K562 (cell line): Measurements from ENCODE around the gene SCYL1. TPM values are rescaled to one million over a fixed set of nuclear protein-coding genes. Genes with fewer than 3 reads are reported as not detected.

ENCODE experiments used
- ATF1 ChIP-seq, 2 experiments: fragments of 450-650 bp in 1 of 2; IDR thresholded peaks; 2 replicates each; pipeline ENCODE4 v1.6.1; 2016; ENCODE audit warnings: missing compliant biosample characterization in 1 of 2, missing genetic modification characterization in 1 of 2
- CCNT2 ChIP-seq: IDR thresholded peaks from 2 replicates; pipeline ENCODE4 v1.6.1; 2011; ENCODE audit warnings: borderline replicate concordance, low read depth, mild to moderate bottlenecking, moderate library complexity, mixed read lengths, low read length; ENCODE audit not compliant: insufficient read length; ENCODE audit errors: extremely low read depth
- CHD4 ChIP-seq: fragments of 200-600 bp; sonication (generic); IDR thresholded peaks from 3 replicates; pipeline ENCODE4 v1.6.1; 2012; ENCODE audit warnings: low read depth, mild to moderate bottlenecking, mixed read lengths, low read length, inconsistent platforms; ENCODE audit not compliant: insufficient read depth, insufficient replicate concordance, poor library complexity, severe bottlenecking
- GTF2E2 ChIP-seq: fragments of 200-800 bp; sonication (Bioruptor generic); IDR thresholded peaks from 2 replicates; pipeline ENCODE4 v1.6.1; 2016; ENCODE audit warnings: missing genetic modification characterization, missing compliant biosample characterization
- KAT7 ChIP-seq: sonication (generic); formaldehyde crosslinking; IDR thresholded peaks from 2 replicates; pipeline ENCODE4 v1.8.0; 2022; ENCODE audit warnings: missing genetic modification reagents, mild to moderate bottlenecking, borderline replicate concordance
- RBM17 ChIP-seq: fragments of 200-400 bp; formaldehyde crosslinking; IDR thresholded peaks from 2 replicates; pipeline ENCODE4 v1.6.1; 2017; ENCODE audit warnings: low read depth, mild to moderate bottlenecking, low read length, borderline replicate concordance
- SRSF7 ChIP-seq: fragments of 200-400 bp; formaldehyde crosslinking; optimal IDR thresholded peaks from 2 replicates; pipeline ENCODE3; 2017; ENCODE audit warnings: mild to moderate bottlenecking, low read depth, low read length
- WHSC1 ChIP-seq: IDR thresholded peaks from one replicate; pipeline ENCODE4 v1.6.1; 2012; ENCODE audit warnings: low read length, control low read depth, inconsistent platforms
- ZNF224 ChIP-seq: sonication (generic); formaldehyde crosslinking; IDR thresholded peaks from 2 replicates; pipeline ENCODE4 v1.8.0; 2022; ENCODE audit warnings: mild to moderate bottlenecking, missing genetic modification reagents
- ZNF347 ChIP-seq: fragments of 450-650 bp; formaldehyde crosslinking; IDR thresholded peaks from 2 replicates; pipeline ENCODE4 v1.4.0; 2020; ENCODE audit warnings: low read depth, mild to moderate bottlenecking, moderate library complexity
- polyA plus RNA-seq, 8 experiments: library from polyadenylated mRNA; depleted of rRNA in 4 of 8; stranded (reverse) in 5 of 8; unstranded in 3 of 8; fragments of >200 nt; fragmentation: Nextera tagmentation in 2 of 8; fragmentation: Illumina TruSeq in 1 of 8; extraction: Ambion mirVana in 2 of 8; extraction: Trizol in 1 of 8; gene quantifications; 2 replicates each; pipeline versions ENCODE4 v1.2.1 to v1.2.3, GENCODE V29; 2011 to 2014; ENCODE audit warnings: inconsistent platforms in 1 of 8, missing spikeins in 1 of 8
- total RNA-seq, 7 experiments: library from RNA; depleted of rRNA in 6 of 7; stranded (reverse); fragments of >200 nt in 6 of 7; fragmentation: Illumina TruSeq in 2 of 7; extraction: Trizol in 2 of 7; gene quantifications; 2 replicates each; pipeline versions ENCODE4 v1.2.1 to v1.2.3, GENCODE V29; 2011 to 2021; ENCODE audit warnings: low replicate concordance in 1 of 7
- TF ChIP-seq, protein P1 (sequence below): fragments of 250-450 bp; sonication (Bioruptor Pico); IDR thresholded peaks from 2 replicates; pipeline ENCODE4 v1.5.0; 2021; ENCODE audit warnings: mild to moderate bottlenecking, borderline replicate concordance
- TF ChIP-seq, protein P2 (sequence below): fragments of 450-650 bp; IDR thresholded peaks from 2 replicates; pipeline ENCODE4 v1.6.1; 2018; ENCODE audit not compliant: partially characterized antibody
- TF ChIP-seq, protein P3 (sequence below): sonication (generic); formaldehyde crosslinking; IDR thresholded peaks from 2 replicates; pipeline ENCODE4 v1.8.0; 2022; ENCODE audit warnings: mild to moderate bottlenecking, missing genetic modification reagents
- TF ChIP-seq, protein P4 (sequence below): sonication (generic); formaldehyde crosslinking; IDR thresholded peaks from 2 replicates; pipeline ENCODE4 v1.8.0; 2022; ENCODE audit warnings: missing genetic modification reagents, mild to moderate bottlenecking, moderate library complexity, borderline replicate concordance
- TF ChIP-seq, protein P5 (sequence below): fragments of 250-450 bp; sonication (Bioruptor Pico); IDR thresholded peaks from 2 replicates; pipeline ENCODE4 v1.8.0; 2021; ENCODE audit warnings: moderate library complexity, mild to moderate bottlenecking, inconsistent platforms

SCYL1 gene
- total and polyA plus RNA-seq, 9 of the 15 experiments (the other 6 are each of a cell fraction or from before 2014, with no cell fraction given), result 1.9 to 145 (median 57.6) TPM

DNA sequence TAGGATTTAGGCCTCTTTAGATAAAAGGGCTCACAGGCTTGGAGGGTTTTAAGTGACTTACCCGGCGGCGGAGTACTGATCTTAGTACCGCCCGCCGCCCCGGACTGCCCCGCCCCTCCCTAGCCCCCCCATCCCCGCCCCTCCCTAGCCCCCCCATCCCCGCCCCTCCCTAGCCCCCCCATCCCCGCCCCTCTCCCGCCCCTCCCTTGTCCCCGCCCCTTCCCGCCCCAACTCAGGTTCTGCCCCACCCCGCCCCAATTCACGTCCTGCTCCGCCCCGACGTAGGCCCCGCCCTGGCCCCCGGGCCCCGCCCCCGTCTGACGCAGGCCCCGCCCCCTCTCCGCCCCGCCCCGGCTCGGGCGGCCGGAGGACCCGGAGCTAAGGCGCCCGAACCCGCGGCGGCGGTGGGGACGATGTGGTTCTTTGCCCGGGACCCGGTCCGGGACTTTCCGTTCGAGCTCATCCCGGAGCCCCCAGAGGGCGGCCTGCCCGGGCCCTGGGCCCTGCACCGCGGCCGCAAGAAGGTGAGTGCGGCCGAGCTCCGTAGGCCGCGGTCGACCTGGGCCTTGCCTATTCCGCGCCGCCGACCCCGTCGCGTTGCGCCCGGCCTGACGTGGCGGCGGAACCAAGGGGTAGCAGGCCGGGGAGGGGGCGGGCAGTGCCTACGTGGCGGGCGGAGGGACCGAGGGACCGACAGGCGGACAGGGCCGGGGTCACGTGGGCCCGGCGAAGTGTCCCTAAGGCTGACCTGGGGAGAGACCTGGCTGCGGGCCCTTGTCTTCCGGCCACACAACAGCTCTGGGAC, at the start of gene SCYL1 (continued):
- TF ChIP-seq, protein P1, sequence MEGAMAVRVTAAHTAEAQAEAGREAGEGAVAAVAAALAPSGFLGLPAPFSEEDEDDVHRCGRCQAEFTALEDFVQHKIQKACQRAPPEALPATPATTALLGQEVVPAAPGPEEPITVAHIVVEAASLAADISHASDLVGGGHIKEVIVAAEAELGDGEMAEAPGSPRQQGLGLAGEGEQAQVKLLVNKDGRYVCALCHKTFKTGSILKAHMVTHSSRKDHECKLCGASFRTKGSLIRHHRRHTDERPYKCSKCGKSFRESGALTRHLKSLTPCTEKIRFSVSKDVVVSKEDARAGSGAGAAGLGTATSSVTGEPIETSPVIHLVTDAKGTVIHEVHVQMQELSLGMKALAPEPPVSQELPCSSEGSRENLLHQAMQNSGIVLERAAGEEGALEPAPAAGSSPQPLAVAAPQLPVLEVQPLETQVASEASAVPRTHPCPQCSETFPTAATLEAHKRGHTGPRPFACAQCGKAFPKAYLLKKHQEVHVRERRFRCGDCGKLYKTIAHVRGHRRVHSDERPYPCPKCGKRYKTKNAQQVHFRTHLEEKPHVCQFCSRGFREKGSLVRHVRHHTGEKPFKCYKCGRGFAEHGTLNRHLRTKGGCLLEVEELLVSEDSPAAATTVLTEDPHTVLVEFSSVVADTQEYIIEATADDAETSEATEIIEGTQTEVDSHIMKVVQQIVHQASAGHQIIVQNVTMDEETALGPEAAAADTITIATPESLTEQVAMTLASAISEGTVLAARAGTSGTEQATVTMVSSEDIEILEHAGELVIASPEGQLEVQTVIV (CRISPR knock-in tag), result no peak
- TF ChIP-seq, protein P2, sequence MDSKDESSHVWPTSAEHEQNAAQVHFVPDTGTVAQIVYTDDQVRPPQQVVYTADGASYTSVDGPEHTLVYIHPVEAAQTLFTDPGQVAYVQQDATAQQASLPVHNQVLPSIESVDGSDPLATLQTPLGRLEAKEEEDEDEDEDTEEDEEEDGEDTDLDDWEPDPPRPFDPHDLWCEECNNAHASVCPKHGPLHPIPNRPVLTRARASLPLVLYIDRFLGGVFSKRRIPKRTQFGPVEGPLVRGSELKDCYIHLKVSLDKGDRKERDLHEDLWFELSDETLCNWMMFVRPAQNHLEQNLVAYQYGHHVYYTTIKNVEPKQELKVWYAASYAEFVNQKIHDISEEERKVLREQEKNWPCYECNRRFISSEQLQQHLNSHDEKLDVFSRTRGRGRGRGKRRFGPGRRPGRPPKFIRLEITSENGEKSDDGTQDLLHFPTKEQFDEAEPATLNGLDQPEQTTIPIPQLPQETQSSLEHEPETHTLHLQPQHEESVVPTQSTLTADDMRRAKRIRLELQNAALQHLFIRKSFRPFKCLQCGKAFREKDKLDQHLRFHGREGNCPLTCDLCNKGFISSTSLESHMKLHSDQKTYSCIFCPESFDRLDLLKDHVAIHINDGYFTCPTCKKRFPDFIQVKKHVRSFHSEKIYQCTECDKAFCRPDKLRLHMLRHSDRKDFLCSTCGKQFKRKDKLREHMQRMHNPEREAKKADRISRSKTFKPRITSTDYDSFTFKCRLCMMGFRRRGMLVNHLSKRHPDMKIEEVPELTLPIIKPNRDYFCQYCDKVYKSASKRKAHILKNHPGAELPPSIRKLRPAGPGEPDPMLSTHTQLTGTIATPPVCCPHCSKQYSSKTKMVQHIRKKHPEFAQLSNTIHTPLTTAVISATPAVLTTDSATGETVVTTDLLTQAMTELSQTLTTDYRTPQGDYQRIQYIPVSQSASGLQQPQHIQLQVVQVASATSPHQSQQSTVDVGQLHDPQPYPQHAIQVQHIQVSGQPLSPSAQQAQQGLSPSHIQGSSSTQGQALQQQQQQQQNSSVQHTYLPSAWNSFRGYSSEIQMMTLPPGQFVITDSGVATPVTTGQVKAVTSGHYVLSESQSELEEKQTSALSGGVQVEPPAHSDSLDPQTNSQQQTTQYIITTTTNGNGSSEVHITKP, result no peak
- TF ChIP-seq WHSC1, result no peak
- TF ChIP-seq, protein P3, sequence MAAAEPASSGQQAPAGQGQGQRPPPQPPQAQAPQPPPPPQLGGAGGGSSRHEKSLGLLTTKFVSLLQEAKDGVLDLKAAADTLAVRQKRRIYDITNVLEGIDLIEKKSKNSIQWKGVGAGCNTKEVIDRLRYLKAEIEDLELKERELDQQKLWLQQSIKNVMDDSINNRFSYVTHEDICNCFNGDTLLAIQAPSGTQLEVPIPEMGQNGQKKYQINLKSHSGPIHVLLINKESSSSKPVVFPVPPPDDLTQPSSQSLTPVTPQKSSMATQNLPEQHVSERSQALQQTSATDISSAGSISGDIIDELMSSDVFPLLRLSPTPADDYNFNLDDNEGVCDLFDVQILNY (CRISPR knock-in tag), result 0 out of 2 replicates have a peak, but pooled peaks have one; percentile 45
- peak; percentile 43 for TF ChIP-seq CCNT2
- no peak for TF ChIP-seq ZNF347
- no peak for TF ChIP-seq RBM17
- TF ChIP-seq ATF1 (CRISPR knock-in tag; IDR thresholded peaks at IDR 0.05), result no peak
- TF ChIP-seq ATF1 (tag; IDR thresholded peaks at IDR 0.05), result peak; percentile 69
- TF ChIP-seq, protein P4, sequence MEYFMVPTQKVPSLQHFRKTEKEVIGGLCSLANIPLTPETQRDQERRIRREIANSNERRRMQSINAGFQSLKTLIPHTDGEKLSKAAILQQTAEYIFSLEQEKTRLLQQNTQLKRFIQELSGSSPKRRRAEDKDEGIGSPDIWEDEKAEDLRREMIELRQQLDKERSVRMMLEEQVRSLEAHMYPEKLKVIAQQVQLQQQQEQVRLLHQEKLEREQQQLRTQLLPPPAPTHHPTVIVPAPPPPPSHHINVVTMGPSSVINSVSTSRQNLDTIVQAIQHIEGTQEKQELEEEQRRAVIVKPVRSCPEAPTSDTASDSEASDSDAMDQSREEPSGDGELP (CRISPR knock-in tag), result peak; percentile 56; the same call in 1 of the 2 replicates
- TF ChIP-seq GTF2E2 (tag), result no peak
- TF ChIP-seq, protein P5, sequence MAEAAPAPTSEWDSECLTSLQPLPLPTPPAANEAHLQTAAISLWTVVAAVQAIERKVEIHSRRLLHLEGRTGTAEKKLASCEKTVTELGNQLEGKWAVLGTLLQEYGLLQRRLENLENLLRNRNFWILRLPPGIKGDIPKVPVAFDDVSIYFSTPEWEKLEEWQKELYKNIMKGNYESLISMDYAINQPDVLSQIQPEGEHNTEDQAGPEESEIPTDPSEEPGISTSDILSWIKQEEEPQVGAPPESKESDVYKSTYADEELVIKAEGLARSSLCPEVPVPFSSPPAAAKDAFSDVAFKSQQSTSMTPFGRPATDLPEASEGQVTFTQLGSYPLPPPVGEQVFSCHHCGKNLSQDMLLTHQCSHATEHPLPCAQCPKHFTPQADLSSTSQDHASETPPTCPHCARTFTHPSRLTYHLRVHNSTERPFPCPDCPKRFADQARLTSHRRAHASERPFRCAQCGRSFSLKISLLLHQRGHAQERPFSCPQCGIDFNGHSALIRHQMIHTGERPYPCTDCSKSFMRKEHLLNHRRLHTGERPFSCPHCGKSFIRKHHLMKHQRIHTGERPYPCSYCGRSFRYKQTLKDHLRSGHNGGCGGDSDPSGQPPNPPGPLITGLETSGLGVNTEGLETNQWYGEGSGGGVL (CRISPR knock-in tag), result no peak
- no peak for TF ChIP-seq CHD4
- TF ChIP-seq KAT7, result peak; percentile 78; the same call in 1 of the 2 replicates
- TF ChIP-seq SRSF7, result no peak
- TF ChIP-seq ZNF224 (CRISPR knock-in tag), result no peak
